GM21619 (cell line): ENCODE data around the gene HAL.
A peak's percentile ranks its signal among the peaks of the same experiment; 100 is the strongest.
"Not testable (repeated sequence)": the region's sequence is repeated elsewhere in the genome, so short reads cannot be mapped to it uniquely, and the experiment has no call there.

ENCODE experiments used
- ATAC-seq: cut with Tn5 transposase; IDR thresholded peaks from one replicate; pipeline ENCODE4 v1.9.1; 2021; ENCODE audit not compliant: unreplicated experiment

Gene HAL

GRCh38 chr12:95978351-95978750 is 17.8 kb downstream of the HAL start:
- ATAC-seq: no peak

- ATAC-seq: no peak
Measured at GRCh38 chr12:95977764-95978305, 18.3 kb downstream of the HAL start.

- no peak for ATAC-seq
Measured at GRCh38 chr12:95976416-95976832, 19.7 kb downstream of the HAL start.

DNA sequence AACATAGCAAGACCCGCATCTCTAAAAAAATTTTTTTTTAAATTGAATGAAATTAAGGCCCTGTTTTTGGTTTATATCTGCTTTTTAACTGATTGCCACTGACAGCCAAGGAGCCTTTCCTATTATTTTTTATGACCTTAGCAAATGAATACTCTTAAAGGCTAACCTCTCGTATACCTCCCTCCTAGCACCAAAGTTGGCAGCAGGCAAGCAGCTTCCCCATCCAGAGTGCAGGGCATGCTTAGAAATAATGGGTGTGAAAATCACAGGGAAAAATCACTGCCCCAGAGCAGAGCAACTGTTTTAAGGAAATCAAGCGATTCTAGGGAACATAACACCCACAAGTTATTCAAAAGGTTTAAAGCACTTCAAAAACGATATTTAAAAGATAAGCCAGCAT is 20.7 kb downstream of the HAL start:
- no peak for ATAC-seq

DNA sequence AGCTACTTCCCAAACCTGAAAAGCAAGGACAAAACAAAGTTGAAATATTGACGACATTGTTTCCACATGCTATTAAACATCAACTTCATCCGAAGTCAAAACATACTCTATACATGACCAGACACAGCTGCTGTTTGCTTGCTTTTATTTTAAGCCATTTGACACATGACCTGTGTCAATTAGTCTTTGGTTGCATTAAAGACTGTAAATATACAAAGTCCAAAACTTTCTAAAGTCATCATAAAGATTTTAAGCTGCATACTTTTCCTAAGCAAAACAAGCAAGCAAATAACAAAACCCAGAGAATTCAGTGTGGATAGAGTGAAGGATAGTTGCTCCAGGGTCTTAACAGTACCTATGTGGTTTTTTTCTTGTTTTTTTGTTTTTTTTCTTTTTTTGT is 21.8 kb downstream of the HAL start:
- ATAC-seq: no peak

- ATAC-seq: no peak
Measured at GRCh38 chr12:95972832-95973456, 23.2 kb downstream of the HAL start.

GRCh38 chr12:95970905-95971304 is 25.2 kb downstream of the HAL start:
- no peak for ATAC-seq

GRCh38 chr12:95969116-95969515 is 27.0 kb downstream of the HAL start:
- not testable (repeated sequence) for ATAC-seq

DNA sequence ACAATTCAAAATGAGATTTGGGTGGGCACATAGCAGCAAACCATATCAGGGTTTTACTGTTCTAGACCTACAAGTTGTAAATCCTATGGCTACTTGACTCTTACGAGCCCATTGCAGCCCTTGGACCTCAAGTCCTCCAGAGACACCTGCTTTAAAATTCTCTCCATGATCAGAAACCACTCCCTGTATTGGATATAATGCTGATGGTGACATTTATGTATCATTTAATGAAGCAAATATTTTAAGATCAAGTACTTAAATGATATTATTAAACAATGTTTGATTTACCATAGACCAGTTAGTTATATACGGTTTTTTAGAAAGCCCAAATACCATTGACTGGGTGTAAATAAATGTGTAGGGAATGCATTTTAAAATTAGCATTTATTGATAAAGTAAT is 28.8 kb downstream of the HAL start:
- no peak for ATAC-seq

GRCh38 chr12:95966287-95966870 is 29.8 kb downstream of the HAL start:
- no peak for ATAC-seq

GRCh38 chr12:95963096-95963495 is 33.0 kb downstream of the HAL start:
- ATAC-seq: no peak

- no peak for ATAC-seq
Measured at GRCh38 chr12:95962222-95962621, 33.9 kb downstream of the HAL start.

- ATAC-seq: no peak
Measured at GRCh38 chr12:95960241-95960640, 35.9 kb downstream of the HAL start.

DNA sequence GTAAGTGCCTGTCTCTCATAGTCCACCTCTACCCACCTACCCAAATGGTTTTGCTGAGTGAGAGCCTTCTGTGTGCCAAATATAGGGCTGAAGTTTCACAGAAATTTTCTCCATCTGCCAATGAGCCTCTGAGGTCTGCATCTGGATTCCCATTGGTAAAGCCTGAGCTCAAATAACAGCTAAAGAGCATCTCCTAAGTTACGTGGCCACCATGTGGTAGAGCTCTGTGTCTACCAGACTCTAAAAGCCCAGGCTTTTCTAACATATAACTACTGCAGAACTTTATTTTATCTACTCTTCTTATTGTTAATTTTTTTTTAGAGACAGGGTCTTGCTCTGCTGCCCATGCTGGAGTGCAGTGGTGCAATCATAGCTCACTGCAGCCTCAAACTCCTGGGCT is 37.0 kb downstream of the HAL start:
- no peak for ATAC-seq

- no peak for ATAC-seq
Measured at GRCh38 chr12:95956557-95957145, 39.5 kb downstream of the HAL start.

GRCh38 chr12:95955549-95956159 is 40.5 kb downstream of the HAL start:
- no peak for ATAC-seq

DNA sequence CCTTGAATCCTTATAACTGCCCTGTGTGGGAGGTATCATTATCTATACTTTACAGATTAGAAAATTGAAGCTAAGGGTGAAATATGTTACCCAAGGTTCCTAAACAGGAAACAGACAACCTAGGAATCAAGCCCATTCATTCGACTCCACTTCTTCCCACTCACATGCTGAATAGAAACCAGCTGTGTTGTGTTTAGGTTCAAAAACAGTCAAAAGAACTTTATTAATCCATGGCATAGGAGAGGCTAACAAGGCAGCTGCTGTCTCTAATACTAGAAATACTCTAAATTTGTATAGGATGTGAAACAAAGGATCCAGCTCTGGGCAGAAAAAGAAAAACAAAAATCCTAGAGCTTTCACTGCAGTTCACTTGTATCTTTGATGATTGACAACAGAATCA is 43.1 kb downstream of the HAL start:
- no peak for ATAC-seq

GRCh38 chr12:95951515-95951914 is 44.6 kb downstream of the HAL start:
- ATAC-seq: no peak

DNA sequence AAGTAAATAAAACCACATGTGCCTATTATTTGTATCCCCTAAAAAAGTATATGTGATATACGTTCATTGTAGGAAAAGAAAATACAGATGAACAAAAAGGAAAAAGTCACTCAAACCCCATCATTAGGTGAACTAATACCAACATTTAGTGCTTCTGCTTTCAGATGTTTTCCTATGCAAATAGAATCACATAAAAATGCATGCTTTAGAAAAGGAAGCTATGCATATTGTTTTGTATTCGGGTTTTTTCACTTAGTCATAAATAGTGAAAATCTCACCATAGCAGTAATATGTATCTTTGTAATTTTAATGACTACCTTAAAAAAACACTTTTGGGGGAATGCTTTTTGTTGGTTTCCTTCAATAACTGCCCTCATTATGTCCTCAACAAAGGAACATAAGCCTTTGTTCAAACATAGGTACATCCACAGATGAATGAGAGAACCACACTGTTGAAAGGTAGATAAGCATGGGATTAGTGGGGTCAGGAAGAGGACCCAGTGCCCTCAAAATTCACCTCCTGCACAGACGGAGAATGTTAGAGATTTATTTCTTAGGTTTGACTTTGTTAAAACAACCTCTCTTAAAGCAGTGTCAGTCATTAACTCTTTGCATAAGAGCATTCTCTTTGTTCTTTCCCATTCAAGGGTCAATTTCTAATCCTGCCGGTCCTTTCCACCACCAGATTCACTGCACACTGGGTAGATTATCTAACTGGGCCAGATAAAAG is 46.5 kb downstream of the HAL start:
- ATAC-seq: no peak

DNA sequence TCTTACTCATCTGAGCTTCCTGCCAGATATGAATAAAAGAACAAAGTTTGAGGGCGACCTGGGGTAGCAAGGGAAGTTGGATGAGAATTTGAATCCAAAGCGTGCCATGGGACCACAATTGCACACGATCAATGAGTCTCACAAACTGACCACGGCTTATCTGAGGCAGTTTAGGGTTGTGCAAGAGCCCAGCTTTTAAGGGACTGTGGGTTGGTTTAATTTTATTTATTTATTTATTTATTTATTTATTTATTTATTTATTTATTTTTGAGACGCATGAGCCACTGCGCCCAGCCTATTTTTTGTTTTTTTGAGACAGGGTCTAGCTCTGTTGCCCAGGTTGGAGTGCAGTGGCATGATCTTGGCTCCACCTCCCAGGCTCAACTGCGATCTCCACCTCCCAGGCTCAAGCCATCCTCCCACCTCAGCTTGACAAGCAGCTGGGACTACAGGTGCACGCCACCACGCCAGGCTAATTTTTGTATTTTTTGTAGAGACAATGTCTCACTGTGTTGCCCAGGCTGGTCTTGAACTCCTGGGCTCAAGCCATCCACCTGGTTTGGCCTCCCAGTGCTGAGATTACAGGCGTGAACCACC is 51.9 kb downstream of the HAL start:
- ATAC-seq: no peak

DNA sequence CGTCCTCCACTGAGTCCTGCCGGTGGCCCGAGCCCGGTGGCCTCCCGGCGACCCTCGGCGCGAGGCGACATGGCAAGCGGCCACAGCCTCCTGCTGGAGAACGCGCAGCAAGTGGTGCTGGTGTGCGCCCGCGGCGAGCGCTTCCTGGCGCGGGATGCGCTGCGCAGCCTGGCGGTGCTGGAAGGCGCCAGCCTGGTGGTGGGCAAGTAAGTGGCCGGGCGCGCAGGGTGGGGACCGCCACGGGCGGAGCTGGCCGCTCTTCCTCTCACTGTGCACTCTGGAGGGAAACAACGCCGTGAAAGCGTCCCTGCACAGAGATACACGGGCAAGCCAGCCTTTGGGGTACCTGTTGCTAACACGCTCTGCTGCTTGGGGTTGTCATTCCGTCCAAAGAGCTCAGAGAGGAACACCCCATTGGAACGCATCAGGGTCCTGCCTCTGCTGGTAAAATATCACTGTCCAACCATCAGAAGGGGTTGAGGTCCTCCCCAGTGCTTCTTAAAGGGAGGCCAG is 52.8 kb downstream of the HAL start, which contains the start of gene AMDHD1:
Gene AMDHD1 (plus strand): TSS at position 2 of the 513 bp plus-strand sequence. CDS start 68 bp downstream, at position 70.
- peak; percentile 62 for ATAC-seq
